Stimulated activated CD8-positive, alpha-beta memory T cell treated with anti-CD3 and anti-CD28 coated beads, Interleukin-4, amount 100 ng/mL, for 4 hours (primary cell): ENCODE data around the gene SNRK.

ENCODE experiments used
- DNase-seq, 2 donors: peaks; one replicate each; pipeline ENCODE4 v3.0.0-alpha.2; 2020; ENCODE audit warnings: low read depth in 2 of 2, low spot score in 1 of 2

SNRK gene, protein sequence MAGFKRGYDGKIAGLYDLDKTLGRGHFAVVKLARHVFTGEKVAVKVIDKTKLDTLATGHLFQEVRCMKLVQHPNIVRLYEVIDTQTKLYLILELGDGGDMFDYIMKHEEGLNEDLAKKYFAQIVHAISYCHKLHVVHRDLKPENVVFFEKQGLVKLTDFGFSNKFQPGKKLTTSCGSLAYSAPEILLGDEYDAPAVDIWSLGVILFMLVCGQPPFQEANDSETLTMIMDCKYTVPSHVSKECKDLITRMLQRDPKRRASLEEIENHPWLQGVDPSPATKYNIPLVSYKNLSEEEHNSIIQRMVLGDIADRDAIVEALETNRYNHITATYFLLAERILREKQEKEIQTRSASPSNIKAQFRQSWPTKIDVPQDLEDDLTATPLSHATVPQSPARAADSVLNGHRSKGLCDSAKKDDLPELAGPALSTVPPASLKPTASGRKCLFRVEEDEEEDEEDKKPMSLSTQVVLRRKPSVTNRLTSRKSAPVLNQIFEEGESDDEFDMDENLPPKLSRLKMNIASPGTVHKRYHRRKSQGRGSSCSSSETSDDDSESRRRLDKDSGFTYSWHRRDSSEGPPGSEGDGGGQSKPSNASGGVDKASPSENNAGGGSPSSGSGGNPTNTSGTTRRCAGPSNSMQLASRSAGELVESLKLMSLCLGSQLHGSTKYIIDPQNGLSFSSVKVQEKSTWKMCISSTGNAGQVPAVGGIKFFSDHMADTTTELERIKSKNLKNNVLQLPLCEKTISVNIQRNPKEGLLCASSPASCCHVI

DNA sequence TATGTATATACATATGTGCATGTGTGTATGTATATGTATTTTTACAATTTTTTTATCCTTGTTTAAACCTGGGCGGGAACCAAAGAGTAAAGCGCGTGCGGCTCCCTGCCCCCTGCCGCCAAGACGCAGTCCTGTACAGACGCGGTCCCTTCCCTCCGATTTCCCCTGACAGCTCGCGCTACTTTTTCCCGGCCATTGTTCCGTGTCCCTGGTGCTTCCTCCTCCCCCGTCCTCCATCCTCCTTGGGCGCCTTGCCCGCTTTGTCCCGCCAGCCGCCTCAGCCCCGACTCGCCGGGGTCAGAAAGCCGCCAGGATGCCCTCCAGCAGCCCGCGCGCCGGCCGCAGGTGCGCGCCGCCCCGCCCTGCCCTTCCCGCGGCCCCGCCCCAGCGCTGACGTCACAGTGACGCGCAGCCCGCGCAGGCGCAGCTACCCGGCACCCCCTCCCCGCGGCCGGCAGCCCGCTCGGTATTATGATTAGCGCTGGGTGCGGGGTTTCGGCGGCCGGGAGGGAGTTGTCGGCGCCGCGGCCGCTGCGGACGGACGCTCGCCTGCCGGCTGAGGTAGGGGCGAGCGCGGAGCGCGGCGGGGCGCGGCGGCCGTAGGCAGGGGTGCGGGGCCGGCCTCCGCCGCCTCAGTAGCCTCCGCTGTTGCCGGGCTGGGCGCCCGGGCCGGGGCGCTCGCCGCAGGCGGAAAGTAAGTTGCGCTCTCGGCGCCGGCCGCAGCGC, at the start of gene SNRK:
Gene SNRK (plus strand): TSS at position 426 of the 726 bp plus-strand sequence. CDS start 16,664 bp downstream, outside the sequence.
- DNase-seq = peak; percentile 80 to 84

DNA sequence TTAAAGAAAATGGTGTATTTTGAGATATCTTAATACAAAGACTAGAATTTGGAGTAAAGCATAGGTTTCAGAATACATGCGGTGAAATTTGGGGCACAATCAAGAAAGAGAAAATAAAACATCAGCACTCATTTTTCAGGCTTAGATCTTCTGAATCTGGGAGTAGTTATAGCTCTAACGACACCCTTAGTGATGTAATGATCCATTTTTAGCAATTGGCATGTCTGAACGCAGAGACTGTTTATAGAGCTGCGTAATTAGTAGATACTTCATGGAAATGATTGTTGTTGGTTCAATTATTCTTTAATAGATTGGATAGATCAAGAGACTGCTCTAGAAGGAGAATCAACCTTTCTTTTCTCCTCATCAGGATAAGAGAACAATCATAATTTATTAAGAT, 47.5 kb upstream of the SNRK start:
- no peak for DNase-seq

DNA sequence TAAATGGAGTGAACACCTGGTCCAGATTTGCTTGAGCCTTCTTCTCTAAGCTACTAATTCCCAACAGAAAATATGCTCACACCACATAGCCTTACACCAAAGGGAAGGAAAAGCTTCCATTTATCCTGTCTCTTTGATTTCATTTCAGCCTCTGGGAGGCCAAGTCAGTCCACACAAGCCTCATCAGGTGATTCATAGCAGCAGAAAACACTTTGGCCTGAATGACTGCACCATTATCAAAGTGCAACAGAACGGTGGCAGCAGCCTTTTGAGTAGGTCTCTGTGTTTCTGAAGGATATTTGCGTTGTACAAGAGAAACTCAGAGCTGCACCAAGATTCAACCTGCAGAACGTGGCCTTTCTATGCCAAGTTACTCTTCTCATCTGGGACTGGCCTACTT, 46.6 kb upstream of the SNRK start:
- DNase-seq = no peak

DNA sequence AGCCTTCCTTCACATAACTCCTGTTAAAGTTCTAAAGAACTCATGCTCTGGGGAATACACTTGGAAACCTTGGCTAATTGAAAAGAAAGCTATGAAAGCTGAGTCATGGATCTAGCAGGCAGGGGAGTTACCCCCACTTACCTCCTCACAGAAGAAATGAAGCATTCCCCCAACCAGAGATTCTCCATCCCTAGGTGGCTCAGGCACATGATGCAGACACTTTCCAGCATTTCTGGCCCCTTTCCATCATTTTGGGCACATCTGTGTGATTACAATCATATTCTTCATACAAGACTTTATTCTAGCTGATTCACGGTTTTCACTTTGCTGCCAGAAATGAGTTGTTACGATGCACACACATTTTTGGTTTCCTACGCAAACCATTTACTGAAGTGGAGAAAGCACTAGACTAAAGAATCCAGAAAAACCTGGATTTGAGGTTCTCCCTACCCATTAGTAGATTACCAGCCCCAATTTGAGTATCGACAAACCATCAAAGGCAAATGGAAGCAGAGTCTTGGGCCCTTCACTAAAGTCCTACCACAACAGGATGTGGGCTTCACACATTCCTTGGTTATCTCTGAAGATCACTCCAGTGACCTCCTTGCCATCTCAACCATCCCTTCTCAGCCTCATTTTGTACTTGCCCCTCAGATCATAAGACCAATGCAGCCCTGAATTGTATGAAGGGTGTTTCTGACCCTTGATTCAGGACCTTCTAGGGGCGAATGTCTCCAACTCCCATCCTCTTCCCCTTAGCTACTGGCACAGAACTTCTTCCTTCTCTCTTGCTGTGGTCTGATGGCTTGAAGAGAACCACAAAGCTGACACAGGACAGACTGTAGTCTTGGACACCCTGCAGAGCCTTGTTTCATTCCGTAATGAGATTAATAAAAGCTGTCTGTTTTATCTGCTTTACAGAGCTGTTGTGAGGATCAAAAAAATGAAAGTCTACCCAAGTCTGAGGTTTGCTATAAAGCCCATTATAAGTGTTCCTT, 42.5 kb upstream of the SNRK start:
- no peak for DNase-seq

DNA sequence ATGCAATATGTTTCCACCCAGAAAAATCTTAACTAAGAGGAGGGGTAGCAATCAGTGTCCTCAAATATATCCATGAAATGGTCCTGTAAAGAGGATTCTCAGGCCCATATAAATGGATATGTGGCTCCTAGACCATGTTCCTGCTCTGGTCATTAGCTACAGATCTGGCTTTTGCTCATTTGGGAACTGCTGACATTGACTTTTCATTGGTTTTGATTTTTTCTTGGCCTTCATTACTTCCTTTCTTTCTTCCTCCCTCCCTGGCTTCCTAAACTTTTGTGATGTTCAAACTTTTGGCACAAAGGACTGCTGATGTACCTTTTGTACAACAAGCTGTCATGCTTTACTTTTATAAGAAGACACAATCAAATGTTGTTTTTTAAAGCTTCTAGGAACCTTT, 41.6 kb upstream of the SNRK start:
- DNase-seq = no peak

DNA sequence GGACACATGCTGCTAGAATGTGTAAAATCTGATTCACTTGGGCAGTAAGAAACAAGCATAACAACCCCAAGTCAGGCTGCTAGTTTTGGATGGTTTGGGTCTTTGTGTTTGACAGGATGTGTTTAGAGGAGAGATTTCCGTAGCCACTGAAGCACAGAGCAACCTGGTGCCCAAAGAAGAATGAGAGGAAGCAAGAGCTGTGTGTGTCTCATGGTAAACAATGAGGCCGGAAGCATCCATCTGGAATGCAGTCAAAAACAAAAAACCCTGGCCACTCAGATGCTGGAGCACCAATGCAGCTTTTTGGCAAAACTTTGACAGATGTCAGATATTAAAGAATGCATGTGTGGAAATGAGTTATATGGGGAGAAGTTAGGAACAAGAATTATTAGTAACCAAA, 39.4 kb upstream of the SNRK start:
- no peak for DNase-seq

DNA sequence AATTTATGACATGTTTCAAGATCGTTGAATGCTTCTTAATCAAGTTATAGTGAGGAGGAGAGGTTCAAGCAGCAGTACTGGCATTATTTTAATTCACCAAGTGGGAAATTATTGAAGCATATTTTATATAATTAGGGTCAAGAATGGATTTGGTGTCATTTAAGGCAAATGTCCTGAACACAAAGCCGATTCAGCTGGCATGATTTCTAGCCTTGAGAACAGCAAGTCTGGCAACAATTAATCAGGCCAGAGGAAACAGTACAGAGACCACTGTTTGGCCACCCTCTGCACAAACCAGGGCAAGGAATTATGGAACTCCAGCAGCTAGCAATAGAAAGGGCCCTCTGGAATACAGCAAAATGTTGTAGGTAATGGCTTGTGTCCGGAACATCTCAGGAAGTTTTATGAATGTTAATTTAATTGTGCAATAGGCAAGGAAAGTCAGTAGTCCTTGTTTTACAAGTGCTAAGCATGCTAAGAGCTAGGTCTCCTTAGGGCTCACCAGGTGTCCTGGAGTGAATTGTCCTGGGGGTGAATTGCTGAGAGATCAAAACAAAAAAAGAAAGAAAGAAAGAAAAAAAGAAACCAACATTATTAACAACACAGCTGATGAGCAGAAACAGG, 38.7 kb upstream of the SNRK start:
- DNase-seq = no peak

DNA sequence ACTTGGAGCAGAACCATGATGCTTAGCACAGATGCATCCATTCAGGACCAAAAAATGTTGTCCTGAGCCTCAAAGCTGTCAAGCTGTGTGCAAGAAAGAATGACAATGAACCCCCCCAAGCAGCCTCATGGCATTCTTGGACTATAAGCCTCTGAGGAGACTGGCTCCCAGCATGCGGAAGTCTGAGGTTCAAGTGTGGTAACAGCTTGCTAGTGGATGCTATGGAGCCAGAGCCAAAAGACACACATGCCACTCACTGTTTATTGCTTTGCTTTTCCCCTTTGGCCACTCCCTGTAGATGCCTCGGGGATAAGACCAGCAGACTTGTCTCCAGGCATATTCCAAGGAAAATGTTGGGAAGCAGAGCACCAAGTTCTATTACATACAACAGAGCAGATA, 38.2 kb upstream of the SNRK start:
- DNase-seq = no peak

DNA sequence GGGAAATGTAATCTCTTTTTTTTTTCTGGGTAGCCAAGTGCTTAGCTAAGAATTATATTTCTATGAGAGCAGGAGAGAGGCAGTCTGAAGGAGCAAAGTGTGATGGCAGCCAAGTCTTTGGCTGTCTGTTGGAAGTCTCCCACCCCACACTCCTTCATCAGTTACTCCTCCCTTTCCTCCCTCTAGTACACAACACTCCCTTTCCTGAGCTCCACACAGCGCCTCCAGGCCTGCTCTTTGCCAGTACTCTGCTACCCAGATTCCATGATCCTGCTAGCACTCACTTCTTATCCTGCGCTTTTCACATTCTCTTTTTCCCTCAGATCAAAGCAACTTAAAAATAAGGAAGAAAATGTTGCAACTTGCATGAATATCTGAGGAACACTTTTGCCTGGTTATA, 37.4 kb upstream of the SNRK start:
- DNase-seq = no peak

DNA sequence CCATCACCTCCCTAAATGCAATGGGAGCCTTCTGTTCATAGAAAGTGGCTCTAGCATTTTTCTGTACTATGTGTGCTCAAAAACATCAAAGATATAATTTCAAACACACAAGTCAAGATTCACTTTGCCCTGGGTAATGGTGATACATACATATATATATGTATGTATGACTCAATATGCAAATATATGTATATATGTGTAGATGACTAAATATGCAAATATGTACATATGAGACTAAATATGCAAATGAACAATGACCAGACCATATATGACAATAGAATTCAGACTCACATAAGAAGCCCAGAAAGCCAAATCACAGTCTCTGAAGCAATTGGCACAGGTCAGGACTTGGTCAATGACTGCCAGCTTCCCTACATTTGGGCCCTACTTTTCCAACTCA, 36.9 kb upstream of the SNRK start:
- DNase-seq = no peak

DNA sequence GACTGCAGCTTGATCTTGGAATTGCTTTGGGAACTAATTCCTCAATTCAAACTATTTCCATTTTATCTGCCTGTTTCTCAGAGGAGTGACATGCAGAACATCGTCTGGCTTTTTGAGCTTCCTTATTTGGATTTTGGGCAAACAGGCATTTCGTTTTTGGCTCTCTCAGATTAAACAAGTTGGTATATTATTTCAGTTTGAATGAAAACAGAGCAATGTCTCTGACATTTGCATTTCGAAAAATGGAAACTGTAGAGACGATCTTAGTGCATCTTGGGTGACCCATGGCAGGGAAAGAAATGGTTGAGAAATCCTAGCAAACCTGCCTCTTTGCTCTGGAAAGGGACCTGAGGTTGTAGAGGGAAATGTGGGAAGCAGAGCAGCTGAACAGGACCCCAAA, 33.0 kb upstream of the SNRK start:
- no peak for DNase-seq

DNA sequence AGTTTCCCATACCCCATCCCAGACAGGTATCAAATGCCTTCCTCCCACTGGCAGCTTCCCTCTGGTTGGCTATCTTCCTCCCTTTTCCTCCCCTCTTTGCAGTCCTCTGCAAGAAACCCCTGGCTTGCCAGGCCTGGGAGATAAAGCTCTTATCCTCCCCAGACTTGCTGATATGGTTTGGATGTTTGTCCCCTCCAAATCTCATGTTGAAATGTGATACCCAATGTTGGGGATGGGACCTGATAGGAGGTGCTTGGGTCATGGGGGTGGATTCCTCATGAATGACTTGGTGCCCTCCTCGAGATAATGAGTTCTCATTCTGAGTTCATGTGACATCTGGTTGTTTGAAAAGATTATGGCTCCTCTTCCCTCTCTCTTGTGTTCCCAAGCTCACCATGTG, 32.2 kb upstream of the SNRK start:
- DNase-seq = no peak

DNA sequence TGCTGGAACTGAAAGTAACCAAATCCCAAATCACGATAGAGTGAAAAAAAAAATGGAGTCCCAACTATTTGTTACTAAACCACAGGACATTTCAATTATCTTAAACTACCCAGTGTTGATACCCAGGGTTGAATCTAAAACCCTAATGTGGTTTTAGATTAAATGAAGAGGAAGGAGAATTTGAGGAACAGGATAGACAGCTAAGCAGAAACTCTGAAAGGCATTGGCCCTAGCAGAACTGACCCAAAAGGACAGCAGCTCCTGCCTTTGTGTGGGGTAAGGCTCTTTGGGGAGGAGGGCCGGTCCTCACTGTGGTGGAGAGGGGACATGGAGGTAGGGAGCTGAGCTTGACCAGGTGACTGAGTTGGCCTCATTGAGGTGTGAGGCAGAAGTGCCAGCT, 30.7 kb upstream of the SNRK start:
- no peak for DNase-seq

DNA sequence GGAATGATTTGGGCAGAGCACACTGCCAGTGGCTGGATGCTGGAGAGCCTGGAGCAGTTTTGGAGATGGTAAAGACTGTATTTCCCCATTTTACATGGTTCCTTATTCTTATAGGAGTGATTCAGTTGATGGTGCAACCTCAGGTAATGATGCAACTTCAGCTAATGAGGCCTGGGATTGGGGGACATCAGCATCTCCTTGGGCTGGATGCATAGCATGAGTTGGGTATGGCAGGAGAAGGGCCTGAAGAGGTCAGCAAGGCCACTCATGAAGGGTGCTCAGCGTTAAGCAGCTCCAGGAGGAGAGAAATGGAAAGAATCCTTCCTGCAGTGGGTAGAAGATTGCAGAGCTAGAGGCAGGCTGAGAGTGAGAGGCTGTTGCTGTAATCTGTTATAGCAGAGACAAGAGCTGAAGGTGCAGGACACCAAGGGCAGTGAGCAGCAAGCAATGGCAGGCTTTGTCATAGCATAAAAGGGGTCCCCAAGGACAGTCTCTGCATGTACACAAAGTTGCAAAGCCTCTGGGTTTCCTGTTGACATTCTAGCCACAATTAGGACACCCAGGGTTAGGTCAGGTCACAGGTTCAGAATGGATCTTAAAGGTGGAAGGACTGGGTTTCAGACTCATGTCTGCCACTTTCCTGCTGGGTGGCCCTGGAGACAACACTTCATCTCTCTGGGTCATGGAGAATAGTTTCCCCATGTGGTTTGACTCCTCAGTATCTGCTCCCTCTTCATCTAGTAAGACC, 29.5 kb upstream of the SNRK start:
- no peak for DNase-seq

DNA sequence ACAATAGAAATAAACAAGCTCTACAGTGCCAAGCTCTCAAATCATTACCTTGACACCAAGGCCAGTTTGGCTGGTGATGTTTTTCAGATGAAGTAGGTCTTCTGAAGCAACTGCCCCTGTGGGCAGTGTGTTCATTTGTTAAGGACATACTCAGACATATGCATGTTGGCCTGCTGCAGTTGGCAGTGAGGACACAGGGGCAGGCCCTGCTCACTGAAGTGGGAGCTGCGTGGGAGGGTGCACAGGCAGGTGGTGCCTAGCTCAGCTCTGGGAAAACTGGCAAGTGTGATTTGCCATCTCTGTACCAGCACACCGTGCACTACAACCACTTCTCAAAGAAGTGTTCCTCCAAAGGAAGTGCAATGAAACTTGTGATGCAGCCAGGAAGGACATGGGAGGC, 28.5 kb upstream of the SNRK start:
- DNase-seq = no peak

DNA sequence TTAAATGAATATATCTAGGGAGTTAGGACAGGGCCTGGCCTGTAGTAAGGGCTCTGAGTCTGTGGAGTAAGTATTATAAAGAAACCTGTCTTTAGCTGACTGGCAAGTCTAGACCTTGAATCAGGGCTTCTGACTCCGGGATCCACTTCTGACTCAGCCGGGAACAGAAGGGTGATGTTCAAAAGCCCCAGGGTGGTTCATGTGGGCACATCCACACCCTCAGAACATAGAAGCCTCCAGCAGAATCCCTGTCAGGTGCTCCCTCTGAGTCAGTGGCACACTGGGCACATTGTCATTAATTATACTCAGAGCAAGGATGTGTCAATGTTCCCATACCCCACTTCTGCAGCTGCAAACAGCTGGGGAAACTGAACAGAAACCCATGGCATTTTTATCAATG, 26.7 kb upstream of the SNRK start:
- no peak for DNase-seq

DNA sequence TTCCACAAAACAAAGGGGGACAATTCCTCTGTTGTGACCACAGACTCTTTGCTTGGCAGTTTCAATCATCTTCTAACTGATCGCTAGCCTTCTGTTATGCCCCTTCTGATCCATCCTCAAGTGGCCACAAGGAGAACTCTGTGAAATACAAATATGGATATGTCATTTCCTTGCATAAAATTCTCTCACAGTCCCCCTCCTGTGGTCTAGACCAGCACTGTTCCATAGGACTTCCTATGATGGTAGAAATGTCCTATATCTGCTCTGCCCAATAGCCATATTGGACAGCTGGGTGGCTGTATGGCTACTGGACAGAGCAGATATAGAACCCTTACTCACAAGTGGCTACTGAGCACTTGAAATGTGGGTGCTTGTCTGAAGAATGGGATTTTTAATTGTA, 25.9 kb upstream of the SNRK start:
- no peak for DNase-seq

DNA sequence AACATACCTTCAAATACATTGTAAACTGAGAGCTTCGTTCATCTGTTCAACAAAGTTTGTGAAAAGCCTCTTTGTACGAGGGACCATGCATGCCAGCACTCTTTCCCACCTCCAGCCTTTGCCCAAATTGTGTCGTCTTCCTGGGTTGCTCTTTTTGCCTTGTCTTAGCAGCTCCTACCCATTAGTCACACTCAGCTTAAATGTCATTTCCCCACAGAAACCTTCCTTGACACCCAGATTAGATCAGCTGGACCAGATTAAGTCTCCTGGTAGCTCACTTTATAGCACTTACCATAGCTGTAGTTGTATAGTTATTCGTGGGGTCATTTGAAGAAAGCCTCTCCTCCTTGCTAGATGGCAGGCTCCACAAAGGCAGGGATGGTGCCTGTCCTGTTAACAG, 24.1 kb upstream of the SNRK start:
- no peak for DNase-seq

DNA sequence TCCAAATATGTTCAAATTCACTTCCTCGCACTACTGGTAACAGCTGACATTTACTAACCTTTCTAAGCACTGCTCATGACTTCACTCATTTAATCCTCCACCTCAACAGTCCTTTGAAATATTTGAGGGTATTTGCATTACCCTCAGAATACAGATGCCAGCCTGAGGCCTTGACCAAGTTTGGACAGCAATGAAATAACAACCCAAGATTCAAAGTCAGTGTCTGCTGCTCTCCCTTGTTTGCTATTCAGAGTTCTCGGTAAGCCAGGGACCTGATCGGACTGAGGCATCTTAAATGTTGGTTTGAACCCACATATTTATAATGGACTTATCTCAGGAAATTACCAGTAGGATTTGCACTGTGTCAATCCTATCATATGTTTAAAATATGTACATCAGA, 19.9 kb upstream of the SNRK start:
- DNase-seq = no peak

DNA sequence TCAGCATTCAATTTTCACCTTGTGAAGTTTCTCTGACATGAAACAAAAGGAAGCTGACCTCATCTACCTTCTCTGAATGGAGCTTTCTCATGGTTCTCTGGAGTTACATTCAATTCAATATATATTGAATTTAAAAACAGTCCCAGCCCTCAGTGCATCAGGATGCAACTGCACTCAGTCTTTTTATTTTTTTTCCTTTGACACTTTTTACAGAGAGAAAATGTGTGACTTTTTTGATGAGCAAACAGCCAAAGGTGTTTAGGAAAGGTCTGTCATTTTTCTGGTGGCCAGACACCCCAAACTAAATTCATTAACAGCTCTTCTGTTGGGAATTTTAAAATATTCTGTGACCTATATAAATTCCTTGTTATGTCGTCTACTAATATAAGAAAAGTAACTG, 19.3 kb upstream of the SNRK start:
- DNase-seq = no peak
